ENCODE results near the gene IRAK1.

- TF ChIP-seq CTCF (IDR thresholded peaks at IDR 0.05) (no peak), POLR2A (IDR thresholded peaks at IDR 0.05) (no peak)
Observed at GRCh38 chrX:153974726-153975286, 44.9 kb downstream of the IRAK1 start.

All from heart left ventricle (tissue), 13 donors.